ENCODE measurements around the gene SMARCA5. TPM values are rescaled to one million over a fixed set of nuclear protein-coding genes. Genes with fewer than 3 reads are reported as not detected.

The SMARCA5 gene
- total RNA-seq, 1 experiment from 2014 or later = 77.1 TPM

GRCh38 chr4:143498021-143498420, 15.5 kb upstream of the SMARCA5 start:
- Histone ChIP-seq H3K4me1 (ENCODE audit: insufficient read depth, low read length, poor library complexity, severe bottlenecking) (no peaks in the 10 kb centered on the region), H3K36me3 (ENCODE audit: insufficient read depth, low read length, poor library complexity, severe bottlenecking) (no peaks in the 10 kb centered on the region), H3K4me3 (ENCODE audit: low read depth, low read length, poor library complexity, severe bottlenecking) (no peak overlapping the region), H3K27me3 (replicated peaks; ENCODE audit: insufficient read depth, low read depth, low read length, poor library complexity) (no peaks in the 10 kb centered on the region), H3K27ac (ENCODE audit: low read depth, low read length, poor library complexity, severe bottlenecking) (no peak overlapping the region), H3K9me3 (ENCODE audit: low read depth, low read length, poor library complexity, severe bottlenecking) (no peaks in the 10 kb centered on the region)
- ChIA-PET POLR2A (ENCODE audit: low non-redundant PET) (no interaction called here), CTCF (no interaction called here)
- no TSS peak for BruUV-seq (replicated peaks)
- DNase-seq (ENCODE audit: low spot score) = no peak
- intact Hi-C loops (cut with micrococcal nuclease; ENCODE audit: unreplicated experiment) = no loop called here
- TF ChIP-seq EZH2 (IDR thresholded peaks at IDR 0.05; ENCODE audit: borderline replicate concordance, low read depth, low read length, poor library complexity, severe bottlenecking) = no peak
- no peak for TF ChIP-seq CTCF (conservative IDR thresholded peaks at IDR 0.05; ENCODE audit: low read depth, low read length)

GRCh38 chr4:143502231-143502630, 11.3 kb upstream of the SMARCA5 start:
- ChIA-PET POLR2A (ENCODE audit: low non-redundant PET) (interaction anchor here (0.6 kb wide), 1 partner anchor 120 kb away, joined by 3 read pairs; no protein-coding TSS in a partner anchor), CTCF (no interaction called here)
- no peaks in the 10 kb centered on the region for H3K36me3 ChIP-seq (ENCODE audit: insufficient read depth, low read length, poor library complexity, severe bottlenecking)
- H3K4me1 ChIP-seq (ENCODE audit: insufficient read depth, low read length, poor library complexity, severe bottlenecking) = no peaks in the 10 kb centered on the region
- TF ChIP-seq CTCF (conservative IDR thresholded peaks at IDR 0.05; ENCODE audit: low read depth, low read length) (no peak), EZH2 (IDR thresholded peaks at IDR 0.05; ENCODE audit: borderline replicate concordance, low read depth, low read length, poor library complexity, severe bottlenecking) (no peak)
- H3K27me3 ChIP-seq (replicated peaks; ENCODE audit: insufficient read depth, low read depth, low read length, poor library complexity) = no peaks in the 10 kb centered on the region
- intact Hi-C loops (cut with micrococcal nuclease; ENCODE audit: unreplicated experiment) = no loop called here
- DNase-seq (ENCODE audit: low spot score) = no peak
- no peak overlapping the region for H3K4me3 ChIP-seq (ENCODE audit: low read depth, low read length, poor library complexity, severe bottlenecking)
- H3K9me3 ChIP-seq (ENCODE audit: low read depth, low read length, poor library complexity, severe bottlenecking) = no peaks in the 10 kb centered on the region
- H3K27ac ChIP-seq (ENCODE audit: low read depth, low read length, poor library complexity, severe bottlenecking) = no peak overlapping the region
- BruUV-seq (replicated peaks) = no TSS peak

GRCh38 chr4:143506031-143506430, 7.5 kb upstream of the SMARCA5 start:
- Histone ChIP-seq H3K36me3 (ENCODE audit: insufficient read depth, low read length, poor library complexity, severe bottlenecking) (no peaks in the 10 kb centered on the region), H3K27me3 (replicated peaks; ENCODE audit: insufficient read depth, low read depth, low read length, poor library complexity) (peaks cover 8% of the 10 kb centered on the region), H3K9me3 (ENCODE audit: low read depth, low read length, poor library complexity, severe bottlenecking) (no peaks in the 10 kb centered on the region), H3K4me3 (ENCODE audit: low read depth, low read length, poor library complexity, severe bottlenecking) (no peak overlapping the region), H3K4me1 (ENCODE audit: insufficient read depth, low read length, poor library complexity, severe bottlenecking) (no peaks in the 10 kb centered on the region), H3K27ac (ENCODE audit: low read depth, low read length, poor library complexity, severe bottlenecking) (no peak overlapping the region)
- no peak for TF ChIP-seq EZH2 (IDR thresholded peaks at IDR 0.05; ENCODE audit: borderline replicate concordance, low read depth, low read length, poor library complexity, severe bottlenecking)
- BruUV-seq (replicated peaks) = no TSS peak
- no peak for DNase-seq (ENCODE audit: low spot score)
- ChIA-PET POLR2A (ENCODE audit: low non-redundant PET) (no interaction called here), CTCF (no interaction called here)
- intact Hi-C loops (cut with micrococcal nuclease; ENCODE audit: unreplicated experiment) = no loop called here

- peaks cover 8% of the 10 kb centered on the region for H3K27me3 ChIP-seq (replicated peaks; ENCODE audit: insufficient read depth, low read depth, low read length, poor library complexity)
- H3K4me1 ChIP-seq (ENCODE audit: insufficient read depth, low read length, poor library complexity, severe bottlenecking) = peaks cover 10% of the 10 kb centered on the region
- H3K27ac ChIP-seq (ENCODE audit: low read depth, low read length, poor library complexity, severe bottlenecking) = no peak overlapping the region
- H3K9me3 ChIP-seq (ENCODE audit: low read depth, low read length, poor library complexity, severe bottlenecking) = no peaks in the 10 kb centered on the region
- TF ChIP-seq EZH2 (IDR thresholded peaks at IDR 0.05; ENCODE audit: borderline replicate concordance, low read depth, low read length, poor library complexity, severe bottlenecking) = no peak
- no peak for TF ChIP-seq CTCF (conservative IDR thresholded peaks at IDR 0.05; ENCODE audit: low read depth, low read length)
- no peak overlapping the region for H3K4me3 ChIP-seq (ENCODE audit: low read depth, low read length, poor library complexity, severe bottlenecking)
- no TSS peak for BruUV-seq (replicated peaks)
- H3K36me3 ChIP-seq (ENCODE audit: insufficient read depth, low read length, poor library complexity, severe bottlenecking) = peaks cover 11% of the 10 kb centered on the region
- intact Hi-C loops (cut with micrococcal nuclease; ENCODE audit: unreplicated experiment) = no loop called here
- ChIA-PET POLR2A (ENCODE audit: low non-redundant PET) (no interaction called here), CTCF (no interaction called here)
- DNase-seq (ENCODE audit: low spot score) = no peak
Measured at GRCh38 chr4:143511906-143512305, 1.6 kb upstream of the SMARCA5 start.

All from A673 (cell line).